Esophagus muscularis mucosa (tissue), 4 donors: ENCODE results near the gene SLC44A5.

ENCODE experiments used
- EP300 ChIP-seq: sonication (generic); formaldehyde crosslinking; IDR thresholded peaks from one replicate; pipeline ENCODE4 v1.6.1; 2017; ENCODE audit warnings: antibody characterized with exemption
- POLR2A ChIP-seq: fragments of 450-650 bp; IDR thresholded peaks from one replicate; pipeline ENCODE4 v1.6.1; 2017; ENCODE audit warnings: antibody characterized with exemption, moderate library complexity, mild to moderate bottlenecking, low read depth
- POLR2AphosphoS5 ChIP-seq, 2 donors: sonication (generic); formaldehyde crosslinking; IDR thresholded peaks; one replicate each; pipeline ENCODE4 v1.6.1; 2017; ENCODE audit warnings: antibody characterized with exemption in 2 of 2
- TF ChIP-seq, protein P1 (sequence below), 3 experiments: fragments of 200-600 bp in 2 of 3; fragments of 450-650 bp in 1 of 3; sonication (generic) in 2 of 3; IDR thresholded peaks; one replicate each; pipeline ENCODE4 v1.5.1; 2017 to 2019; ENCODE audit warnings: antibody characterized with exemption in 3 of 3, mild to moderate bottlenecking in 2 of 3, moderate library complexity in 1 of 3

- TF ChIP-seq, protein P1, sequence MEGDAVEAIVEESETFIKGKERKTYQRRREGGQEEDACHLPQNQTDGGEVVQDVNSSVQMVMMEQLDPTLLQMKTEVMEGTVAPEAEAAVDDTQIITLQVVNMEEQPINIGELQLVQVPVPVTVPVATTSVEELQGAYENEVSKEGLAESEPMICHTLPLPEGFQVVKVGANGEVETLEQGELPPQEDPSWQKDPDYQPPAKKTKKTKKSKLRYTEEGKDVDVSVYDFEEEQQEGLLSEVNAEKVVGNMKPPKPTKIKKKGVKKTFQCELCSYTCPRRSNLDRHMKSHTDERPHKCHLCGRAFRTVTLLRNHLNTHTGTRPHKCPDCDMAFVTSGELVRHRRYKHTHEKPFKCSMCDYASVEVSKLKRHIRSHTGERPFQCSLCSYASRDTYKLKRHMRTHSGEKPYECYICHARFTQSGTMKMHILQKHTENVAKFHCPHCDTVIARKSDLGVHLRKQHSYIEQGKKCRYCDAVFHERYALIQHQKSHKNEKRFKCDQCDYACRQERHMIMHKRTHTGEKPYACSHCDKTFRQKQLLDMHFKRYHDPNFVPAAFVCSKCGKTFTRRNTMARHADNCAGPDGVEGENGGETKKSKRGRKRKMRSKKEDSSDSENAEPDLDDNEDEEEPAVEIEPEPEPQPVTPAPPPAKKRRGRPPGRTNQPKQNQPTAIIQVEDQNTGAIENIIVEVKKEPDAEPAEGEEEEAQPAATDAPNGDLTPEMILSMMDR (IDR thresholded peaks at IDR 0.05), result no peak
- TF ChIP-seq POLR2AphosphoS5 (IDR thresholded peaks at IDR 0.05) (no peak), EP300 (no peak), POLR2A (no peak)
Observed at GRCh38 chr1:75341537-75341936, 269.4 kb downstream of the SLC44A5 start.
